Smooth muscle cell (in vitro differentiated cells): ENCODE results near the gene KCNH3. TPM values are rescaled to one million over a fixed set of nuclear protein-coding genes. Genes with fewer than 3 reads are reported as not detected.

Experiments used
- DNase-seq: peaks from one replicate; lab custom pipeline; 2025; ENCODE audit not compliant: unreplicated experiment; lab: John Stamatoyannopoulos, UW
- H2AFZ ChIP-seq: fragments of 200-600 bp; sonication (generic); 2 replicates; pipeline ENCODE4 v1.6.0; 2016; ENCODE audit warnings: antibody characterized with exemption, low read depth, mild to moderate bottlenecking
- H3F3A ChIP-seq: fragments of 200-600 bp; sonication (generic); 2 replicates; pipeline ENCODE4 v1.6.0; 2017; ENCODE audit warnings: antibody characterized with exemption, low read depth
- H3K27ac ChIP-seq: fragments of 200-600 bp; sonication (generic); 2 replicates; pipeline ENCODE4 v1.5.1; 2016; ENCODE audit warnings: low read depth, mild to moderate bottlenecking
- H3K27me3 ChIP-seq: fragments of 200-600 bp; sonication (generic); 2 replicates; pipeline ENCODE4 v1.6.1; 2016; ENCODE audit warnings: low read depth, mild to moderate bottlenecking
- H3K36me3 ChIP-seq: fragments of 200-600 bp; sonication (generic); 2 replicates; pipeline ENCODE4 v1.5.1; 2016; ENCODE audit warnings: low read depth
- H3K4me1 ChIP-seq: fragments of 200-600 bp; sonication (generic); 2 replicates; pipeline ENCODE4 v1.5.1; 2016; ENCODE audit warnings: low read depth
- H3K4me2 ChIP-seq: fragments of 200-600 bp; sonication (generic); 2 replicates; pipeline ENCODE4 v1.6.0; 2016; ENCODE audit warnings: mild to moderate bottlenecking
- H3K4me3 ChIP-seq: fragments of 200-600 bp; sonication (generic); 2 replicates; pipeline ENCODE4 v1.5.1; 2016; ENCODE audit warnings: mild to moderate bottlenecking
- H3K79me2 ChIP-seq: fragments of 200-600 bp; sonication (generic); 2 replicates; pipeline ENCODE4 v1.6.0; 2016; ENCODE audit warnings: low read depth, mild to moderate bottlenecking
- H3K9ac ChIP-seq: fragments of 200-600 bp; sonication (generic); 2 replicates; pipeline ENCODE4 v1.6.0; 2016; ENCODE audit warnings: low read depth
- H3K9me3 ChIP-seq: fragments of 200-600 bp; sonication (generic); replicated peaks from 2 replicates; pipeline ENCODE4 v1.5.1; 2016; ENCODE audit warnings: low read depth
- H4K20me1 ChIP-seq: fragments of 200-600 bp; sonication (generic); 2 replicates; pipeline ENCODE4 v1.6.0; 2016; ENCODE audit warnings: low read depth
- WGBS: methylation state at CpG from one replicate; pipeline ENCODE4 v1.1.7; 2016; ENCODE audit warnings: low lambda C conversion rate; 5-methylcytosine and 5-hydroxymethylcytosine counted together
- polyA plus RNA-seq: library from polyadenylated mRNA; unstranded; fragments of >200 nt; fragmentation: Nextera tagmentation; extraction: Ambion mirVana; gene quantifications from 2 replicates; pipeline ENCODE4 v1.2.1, GENCODE V29; 2016
- total RNA-seq: library from RNA; depleted of rRNA; stranded (reverse); fragments of >200 nt; gene quantifications from 2 replicates; pipeline ENCODE4 v1.2.3, GENCODE V29; 2014
- TF ChIP-seq, protein P1 (sequence below): fragments of 200-600 bp; sonication (generic); IDR thresholded peaks from 2 replicates; pipeline ENCODE4 v1.5.1; 2017; ENCODE audit warnings: borderline replicate concordance, mild to moderate bottlenecking, antibody characterized with exemption; ENCODE audit not compliant: insufficient read depth, poor library complexity, severe bottlenecking

The KCNH3 gene
- total and polyA plus RNA-seq, 2 experiments from 2014 or later: 0.09 to 0.94 TPM

DNA sequence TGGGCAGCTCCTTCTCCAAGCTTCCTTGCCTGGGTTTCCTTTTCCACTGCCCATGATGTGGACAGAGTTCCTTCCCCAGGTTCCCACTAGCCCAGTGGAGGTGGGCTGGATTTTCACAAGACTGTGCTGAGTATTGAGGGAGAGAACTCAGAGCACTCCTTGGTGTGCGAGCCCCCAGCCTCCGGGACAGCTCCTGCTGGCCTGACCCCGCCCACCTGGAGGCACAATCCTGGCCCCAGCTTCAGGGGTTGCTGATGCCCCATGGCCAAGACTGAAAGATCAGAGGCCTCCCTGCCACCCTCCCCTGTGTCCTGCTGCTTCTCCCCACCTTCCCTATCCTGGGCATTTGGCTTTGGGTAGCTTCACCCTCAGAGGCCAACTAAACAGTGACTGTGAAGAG lies 7.7 kb downstream of the KCNH3 start:
- 78% methylated on average over 3 of the region's 3 CpGs for WGBS
- Histone ChIP-seq H3K36me3 (no peaks in the 10 kb centered on the region), H3K4me3 (no peak overlapping the region), H4K20me1 (no peaks in the 10 kb centered on the region), H3K79me2 (no peaks in the 10 kb centered on the region), H3F3A (no peaks in the 10 kb centered on the region), H2AFZ (no peak overlapping the region), H3K9ac (no peak overlapping the region), H3K27me3 (peaks cover 72% of the 10 kb centered on the region), H3K4me1 (peaks cover 9% of the 10 kb centered on the region), H3K27ac (no peak overlapping the region), H3K4me2 (no peak overlapping the region), H3K9me3 (no peaks in the 10 kb centered on the region)
- DNase-seq: no peak
- TF ChIP-seq, protein P1, sequence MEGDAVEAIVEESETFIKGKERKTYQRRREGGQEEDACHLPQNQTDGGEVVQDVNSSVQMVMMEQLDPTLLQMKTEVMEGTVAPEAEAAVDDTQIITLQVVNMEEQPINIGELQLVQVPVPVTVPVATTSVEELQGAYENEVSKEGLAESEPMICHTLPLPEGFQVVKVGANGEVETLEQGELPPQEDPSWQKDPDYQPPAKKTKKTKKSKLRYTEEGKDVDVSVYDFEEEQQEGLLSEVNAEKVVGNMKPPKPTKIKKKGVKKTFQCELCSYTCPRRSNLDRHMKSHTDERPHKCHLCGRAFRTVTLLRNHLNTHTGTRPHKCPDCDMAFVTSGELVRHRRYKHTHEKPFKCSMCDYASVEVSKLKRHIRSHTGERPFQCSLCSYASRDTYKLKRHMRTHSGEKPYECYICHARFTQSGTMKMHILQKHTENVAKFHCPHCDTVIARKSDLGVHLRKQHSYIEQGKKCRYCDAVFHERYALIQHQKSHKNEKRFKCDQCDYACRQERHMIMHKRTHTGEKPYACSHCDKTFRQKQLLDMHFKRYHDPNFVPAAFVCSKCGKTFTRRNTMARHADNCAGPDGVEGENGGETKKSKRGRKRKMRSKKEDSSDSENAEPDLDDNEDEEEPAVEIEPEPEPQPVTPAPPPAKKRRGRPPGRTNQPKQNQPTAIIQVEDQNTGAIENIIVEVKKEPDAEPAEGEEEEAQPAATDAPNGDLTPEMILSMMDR: no peak

- no peak overlapping the region for H3K4me3 ChIP-seq
- no peaks in the 10 kb centered on the region for H3K79me2 ChIP-seq
- H3K4me1 ChIP-seq: peaks cover 9% of the 10 kb centered on the region
- no peak overlapping the region for H2AFZ ChIP-seq
- H3K27ac ChIP-seq: no peak overlapping the region
- H3K27me3 ChIP-seq: peaks cover 65% of the 10 kb centered on the region
- no peak for DNase-seq
- TF ChIP-seq, protein P1: no peak
- H3K9ac ChIP-seq: no peak overlapping the region
- H4K20me1 ChIP-seq: no peaks in the 10 kb centered on the region
- WGBS: 79% methylated on average over 7 of the region's 7 CpGs
- H3K4me2 ChIP-seq: no peak overlapping the region
- H3K9me3 ChIP-seq: no peaks in the 10 kb centered on the region
- H3F3A ChIP-seq: no peaks in the 10 kb centered on the region
- no peaks in the 10 kb centered on the region for H3K36me3 ChIP-seq
Measured at GRCh38 chr12:49547090-49547690, 8.4 kb downstream of the KCNH3 start.

DNA sequence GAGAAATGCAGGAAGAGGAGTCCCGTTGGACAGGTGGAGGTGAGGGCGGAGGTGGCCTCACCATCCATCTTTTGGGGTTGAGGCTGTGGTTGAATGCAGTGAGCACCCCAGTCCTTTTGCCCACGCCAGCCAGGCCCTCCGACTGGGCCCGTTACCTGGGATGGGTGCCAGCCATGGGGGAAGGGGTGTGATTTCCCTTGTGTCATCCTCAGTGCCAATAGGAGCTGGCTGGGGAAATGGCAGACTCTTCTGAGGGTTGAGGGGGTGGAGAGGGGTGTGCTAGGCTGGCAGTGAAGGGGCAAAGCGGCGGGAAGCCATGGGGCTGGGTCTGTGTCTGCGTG lies 9.6 kb downstream of the KCNH3 start:
- no peak overlapping the region for H3K9ac ChIP-seq
- H3K4me3 ChIP-seq: peak overlapping the region; percentile 31
- TF ChIP-seq, protein P1: no peak
- H3K4me2 ChIP-seq: peak overlapping the region; percentile 87
- no peaks in the 10 kb centered on the region for H3K36me3 ChIP-seq
- H3F3A ChIP-seq: no peaks in the 10 kb centered on the region
- peaks cover 9% of the 10 kb centered on the region for H3K4me1 ChIP-seq
- 89% methylated on average over 8 of the region's 8 CpGs for WGBS
- H4K20me1 ChIP-seq: no peaks in the 10 kb centered on the region
- no peak overlapping the region for H3K27ac ChIP-seq
- no peak overlapping the region for H2AFZ ChIP-seq
- H3K27me3 ChIP-seq: peaks cover 53% of the 10 kb centered on the region
- no peaks in the 10 kb centered on the region for H3K79me2 ChIP-seq
- H3K9me3 ChIP-seq: no peaks in the 10 kb centered on the region
- no peak for DNase-seq

- Histone ChIP-seq H3K4me3 (peak overlapping the region; percentile 31), H3K27me3 (peaks cover 47% of the 10 kb centered on the region), H3F3A (no peaks in the 10 kb centered on the region), H3K9ac (no peak overlapping the region), H3K4me2 (peak overlapping the region; percentile 87), H3K36me3 (no peaks in the 10 kb centered on the region), H3K79me2 (no peaks in the 10 kb centered on the region), H3K27ac (no peak overlapping the region), H3K9me3 (no peaks in the 10 kb centered on the region), H2AFZ (no peak overlapping the region), H3K4me1 (peaks cover 9% of the 10 kb centered on the region), H4K20me1 (no peaks in the 10 kb centered on the region)
- DNase-seq: no peak
- TF ChIP-seq, protein P1: peak; percentile 24
- 25% methylated on average over 65 of the region's 70 CpGs for WGBS
Measured at GRCh38 chr12:49548822-49549648, 10.2 kb downstream of the KCNH3 start.
